H1 (cell line): Measurements from ENCODE around the gene BBS9. TPM values are rescaled to one million over a fixed set of nuclear protein-coding genes. Genes with fewer than 3 reads are reported as not detected.

Source experiments
- CTCF ChIA-PET: fragments of 300-600 bp; sonication (Branson Sonifier 250); formaldehyde crosslinking; loops from one replicate; lab custom pipeline; 2021; ENCODE audit not compliant: partially characterized antibody; lab: Charles Lee
- POLR2A ChIA-PET: fragments of 300-600 bp; sonication (Branson Sonifier 250); formaldehyde crosslinking; loops from one replicate; lab custom pipeline; 2021; ENCODE audit warnings: inconsistent platforms; ENCODE audit not compliant: partially characterized antibody; lab: Charles Lee
- DNase-seq, 2 experiments: peaks; one replicate each; pipeline versions ENCODE4 v3.0.0 to v3.0.0-alpha.2; 2010 to 2022; ENCODE audit warnings: low spot score in 2 of 2, low read depth in 1 of 2, mixed read lengths in 1 of 2
- FAIRE-seq: peaks from 2 replicates; lab custom pipeline; 2011; peaks lifted over from hg19 to GRCh38; lab: Jason Lieb, UNC
- H2AFZ ChIP-seq: 2 replicates; pipeline ENCODE4 v1.8.1; 2012; ENCODE audit warnings: low read length, inconsistent platforms
- H2AK5ac ChIP-seq: 2 replicates; pipeline ENCODE4 v1.6.1; 2013; ENCODE audit warnings: low read depth, low read length
- H2BK120ac ChIP-seq: replicated peaks from 2 replicates; pipeline ENCODE3; 2013; ENCODE audit warnings: low read depth, low read length, inconsistent platforms
- H2BK12ac ChIP-seq: 2 replicates; pipeline ENCODE4 v1.6.1; 2013; ENCODE audit warnings: low read depth, low read length
- H2BK15ac ChIP-seq: 2 replicates; pipeline ENCODE4 v1.6.1; 2013; ENCODE audit warnings: low read length
- H2BK20ac ChIP-seq: 2 replicates; pipeline ENCODE4 v1.6.1; 2013; ENCODE audit warnings: low read length
- H2BK5ac ChIP-seq: 2 replicates; pipeline ENCODE4 v1.6.1; 2013; ENCODE audit warnings: low read depth, low read length
- H3K14ac ChIP-seq: 2 replicates; pipeline ENCODE4 v1.6.1; 2013; ENCODE audit warnings: inconsistent platforms; ENCODE audit not compliant: insufficient read length
- H3K18ac ChIP-seq: 2 replicates; pipeline ENCODE4 v1.6.1; 2013; ENCODE audit warnings: low read length; ENCODE audit errors: extremely low read depth
- H3K23ac ChIP-seq: 2 replicates; pipeline ENCODE4 v1.6.1; 2013; ENCODE audit warnings: inconsistent platforms; ENCODE audit not compliant: insufficient read length
- H3K23me2 ChIP-seq: 2 replicates; pipeline ENCODE4 v1.6.1; 2013; ENCODE audit warnings: low read depth, low read length
- H3K27ac ChIP-seq: 2 replicates; pipeline ENCODE4 v1.6.1; 2011; ENCODE audit warnings: low read depth, low read length, inconsistent platforms
- H3K27me3 ChIP-seq, 4 experiments: replicated peaks in 1 of 4; 1 replicate in 1 of 4; 2 replicates in 3 of 4; pipeline versions ENCODE4 v1.6.1 to v1.8.1; 2011 to 2013; ENCODE audit warnings: low read length in 3 of 4, mild to moderate bottlenecking in 3 of 4, inconsistent platforms in 2 of 4, mixed read lengths in 2 of 4, moderate library complexity in 1 of 4; ENCODE audit not compliant: control insufficient read depth in 3 of 4, insufficient read depth in 3 of 4; ENCODE audit errors: extremely low read depth in 1 of 4
- H3K36me3 ChIP-seq, 4 experiments: 2 replicates each; pipeline versions ENCODE4 v1.6.1 to v1.8.1; 2011 to 2013; ENCODE audit warnings: mild to moderate bottlenecking in 4 of 4, low read length in 3 of 4, moderate library complexity in 2 of 4, control low read depth in 1 of 4, inconsistent platforms in 1 of 4; ENCODE audit not compliant: insufficient read depth in 4 of 4, control insufficient read depth in 2 of 4
- H3K4ac ChIP-seq: replicated peaks from 2 replicates; pipeline ENCODE3; 2013; ENCODE audit warnings: low read length, low read depth, mixed read lengths, inconsistent platforms; ENCODE audit not compliant: insufficient read length
- H3K4me1 ChIP-seq, 4 experiments: replicated peaks in 1 of 4; 1 replicate in 1 of 4; 2 replicates in 3 of 4; pipeline versions ENCODE4 v1.6.1 to v1.8.1; 2011 to 2013; ENCODE audit warnings: low read length in 3 of 4, inconsistent platforms in 2 of 4, mixed read lengths in 1 of 4; ENCODE audit not compliant: insufficient read depth in 4 of 4, control insufficient read depth in 3 of 4
- H3K4me2 ChIP-seq, 2 experiments: 2 replicates each; pipeline versions ENCODE4 v1.6.1 to v1.8.1; 2011 to 2013; ENCODE audit warnings: low read depth in 2 of 2, low read length in 2 of 2, control low read depth in 1 of 2, inconsistent platforms in 1 of 2, mild to moderate bottlenecking in 1 of 2; ENCODE audit not compliant: insufficient read depth in 1 of 2
- H3K4me3 ChIP-seq, 4 experiments: fragments of 200-600, 300-600 bp in 1 of 4; sonication (generic), shearing (Covaris generic), sonication (Bioruptor Twin) in 1 of 4; 2 replicates each; pipeline versions ENCODE4 v1.5.1 to v1.8.1; 2011 to 2016; ENCODE audit warnings: low read length in 4 of 4, low read depth in 3 of 4, control low read depth in 2 of 4, inconsistent platforms in 2 of 4, mild to moderate bottlenecking in 2 of 4, mixed read lengths in 1 of 4, moderate library complexity in 1 of 4; ENCODE audit not compliant: insufficient read depth in 2 of 4; ENCODE audit errors: extremely low read depth in 1 of 4
- H3K56ac ChIP-seq: replicated peaks from 2 replicates; pipeline ENCODE3; 2013; ENCODE audit warnings: low read depth, mild to moderate bottlenecking, mixed read lengths, low read length, inconsistent platforms; ENCODE audit not compliant: insufficient read length
- H3K79me1 ChIP-seq: 2 replicates; pipeline ENCODE4 v1.6.1; 2013; ENCODE audit warnings: low read depth, low read length, control low read depth
- H3K79me2 ChIP-seq, 2 experiments: 2 replicates each; pipeline versions ENCODE4 v1.6.1 to v1.8.1; 2012 to 2013; ENCODE audit warnings: low read length in 2 of 2, mild to moderate bottlenecking in 2 of 2, inconsistent platforms in 1 of 2; ENCODE audit not compliant: insufficient read depth in 2 of 2, control insufficient read depth in 1 of 2
- H3K9ac ChIP-seq, 4 experiments: replicated peaks in 1 of 4; 1 replicate in 1 of 4; 2 replicates in 3 of 4; pipeline versions ENCODE4 v1.6.1 to v1.8.1; 2011 to 2013; ENCODE audit warnings: low read depth in 3 of 4, low read length in 3 of 4, control low read depth in 2 of 4, mild to moderate bottlenecking in 2 of 4, moderate library complexity in 2 of 4, inconsistent platforms in 1 of 4; ENCODE audit errors: extremely low read depth in 1 of 4
- H3K9me3 ChIP-seq, 2 experiments: 2 replicates each; pipeline versions ENCODE4 v1.6.1 to v1.8.1; 2012 to 2013; ENCODE audit warnings: mild to moderate bottlenecking in 2 of 2, moderate library complexity in 2 of 2, control low read depth in 1 of 2, inconsistent platforms in 1 of 2, low read depth in 1 of 2, low read length in 1 of 2, mixed read lengths in 1 of 2; ENCODE audit not compliant: insufficient read depth in 2 of 2
- H4K20me1 ChIP-seq, 2 experiments: replicated peaks in 1 of 2; 2 replicates each; pipeline versions ENCODE3 to v1.8.1; 2011 to 2013; ENCODE audit warnings: inconsistent platforms in 2 of 2, low read length in 2 of 2, mild to moderate bottlenecking in 1 of 2; ENCODE audit not compliant: insufficient read depth in 2 of 2, control insufficient read depth in 1 of 2
- H4K5ac ChIP-seq: 2 replicates; pipeline ENCODE4 v1.6.1; 2013; ENCODE audit warnings: low read length, low read depth, mixed read lengths, inconsistent platforms; ENCODE audit not compliant: insufficient read length
- H4K8ac ChIP-seq: 2 replicates; pipeline ENCODE4 v1.8.0; 2013; ENCODE audit warnings: mild to moderate bottlenecking, moderate library complexity, low read length, inconsistent platforms; ENCODE audit not compliant: insufficient read depth; ENCODE audit errors: extremely low read depth
- H4K91ac ChIP-seq: replicated peaks from 2 replicates; pipeline ENCODE3; 2013; ENCODE audit warnings: low read length, mixed read lengths, inconsistent platforms; ENCODE audit not compliant: insufficient read length
- CTCF ChIP-seq, 3 experiments: IDR thresholded peaks; 1 replicate in 2 of 3; 2 replicates in 1 of 3; pipeline versions ENCODE4 v1.5.1 to v1.6.1; 2011; ENCODE audit warnings: low read length in 3 of 3, mild to moderate bottlenecking in 3 of 3, inconsistent platforms in 2 of 3, low read depth in 1 of 3, moderate library complexity in 1 of 3; ENCODE audit not compliant: insufficient read depth in 1 of 3; ENCODE audit errors: control extremely low read depth in 1 of 3
- MAFK ChIP-seq: IDR thresholded peaks from 2 replicates; pipeline ENCODE4 v1.6.1; 2012; ENCODE audit warnings: low read depth, mild to moderate bottlenecking, improper control_type of control experiment, low read length
- WGBS, 2 experiments: shearing (Covaris generic) in 1 of 2; methylation state at CpG; one replicate each; pipeline versions ENCODE4 v1.1.6 to v1.1.7; 2013 to 2015; ENCODE audit warnings: low lambda C conversion rate in 2 of 2, mixed read lengths in 2 of 2, inconsistent platforms in 1 of 2, low coverage in 1 of 2, missing lambda C conversion rate in 1 of 2; ENCODE audit not compliant: insufficient replicate concordance in 2 of 2, insufficient coverage in 1 of 2, insufficient read length in 1 of 2; ENCODE audit errors: extremely low coverage in 1 of 2, missing lambda C conversion rate in 1 of 2; 5-methylcytosine and 5-hydroxymethylcytosine counted together
- polyA plus RNA-seq, 7 experiments: library from polyadenylated mRNA; depleted of rRNA in 3 of 7; stranded (reverse) in 5 of 7; unstranded in 2 of 7; fragments of >200 nt in 5 of 7; fragments of 200-250 nt in 2 of 7; gene quantifications; 1 replicate in 5 of 7; 2 replicates in 1 of 7; 4 replicates in 1 of 7; pipeline versions ENCODE4 v1.2.1 to v1.2.3, GENCODE V29; 2011 to 2013; ENCODE audit warnings: missing spikeins in 2 of 7, mixed read lengths in 2 of 7
- total RNA-seq: library from RNA; stranded (reverse); fragmentation: NEBNext Ultra II Directional; extraction: Animal tissue kit (Norgen Biotek cat#: 25700); gene quantifications from 2 replicates; pipeline ENCODE4 v1.2.1, GENCODE V29; 2021

BBS9 gene
- total and polyA plus RNA-seq, 2 of the 8 experiments (the other 6 are each of a cell fraction or from before 2014, with no cell fraction given) = 22.3 to 37.0 TPM

DNA sequence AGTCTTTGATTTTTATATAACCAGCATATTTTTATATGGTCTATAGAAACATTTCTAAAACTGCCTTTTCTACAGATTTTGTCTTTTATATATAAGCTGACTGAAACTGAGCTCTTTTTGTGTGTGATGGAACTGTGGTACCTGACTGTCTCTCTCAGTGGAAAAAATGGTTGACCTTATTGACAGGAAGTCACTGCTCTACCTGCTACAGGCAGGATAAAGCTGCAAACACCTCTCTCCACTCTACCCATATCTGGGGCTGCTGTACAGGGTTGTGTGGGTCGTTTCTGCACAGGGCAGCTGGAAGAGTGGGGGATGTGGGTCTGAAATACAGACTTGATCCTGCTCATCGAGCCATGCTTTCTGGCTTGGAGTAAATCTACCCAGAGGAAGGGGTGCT lies 48.5 kb downstream of the BBS9 start:
- DNase-seq = no peak
- ChIA-PET POLR2A (no interaction called here), CTCF (interaction anchor here (0.7 kb wide), 1 partner anchor 275 kb away, joined by 3 read pairs; no protein-coding TSS in a partner anchor)
- H2BK120ac ChIP-seq = no peak overlapping the region
- no peak overlapping the region for H3K56ac ChIP-seq
- no peak overlapping the region for H2BK5ac ChIP-seq
- no peak overlapping the region for H3K4me2 ChIP-seq
- no peak overlapping the region for H4K5ac ChIP-seq
- H3K9me3 ChIP-seq = no peaks in the 10 kb centered on the region
- no peaks in the 10 kb centered on the region for H3K23me2 ChIP-seq
- FAIRE-seq = no peak
- H3K14ac ChIP-seq = no peak overlapping the region
- no peaks in the 10 kb centered on the region for H3K79me1 ChIP-seq
- no peaks in the 10 kb centered on the region for H3K27me3 ChIP-seq
- WGBS, 2 experiments = 83% methylated on average over 2 of the region's 2 CpGs; no CpG with 5 or more reads in 1 of the 2 experiments
- no peak overlapping the region for H2AK5ac ChIP-seq
- no peak overlapping the region for H3K9ac ChIP-seq
- H4K20me1 ChIP-seq = no peaks in the 10 kb centered on the region
- H2BK12ac ChIP-seq = no peak overlapping the region
- H3K4ac ChIP-seq = no peak overlapping the region
- H3K4me3 ChIP-seq = no peak overlapping the region
- no peak overlapping the region for H4K91ac ChIP-seq
- H2BK20ac ChIP-seq = no peak overlapping the region
- TF ChIP-seq MAFK (no peak), CTCF (IDR thresholded peaks at IDR 0.05; ENCODE audit: control extremely low read depth in 1 of 3, insufficient read depth in 1 of 3, low read depth in 1 of 3, low read length in 3 of 3) (no peak)
- H3K36me3 ChIP-seq = no peaks in the 10 kb centered on the region
- no peak overlapping the region for H2BK15ac ChIP-seq
- H3K27ac ChIP-seq = no peak overlapping the region
- no peak overlapping the region for H2AFZ ChIP-seq
- H3K23ac ChIP-seq = no peak overlapping the region
- H4K8ac ChIP-seq = no peak overlapping the region; the same call in 1 of the 2 replicates
- no peak overlapping the region for H3K18ac ChIP-seq
- H3K4me1 ChIP-seq = no peaks in the 10 kb centered on the region; a peak in 1 of 7 replicates
- H3K79me2 ChIP-seq = no peaks in the 10 kb centered on the region
